ENCODE results near the gene ARVCF.

ARVCF gene

DNA sequence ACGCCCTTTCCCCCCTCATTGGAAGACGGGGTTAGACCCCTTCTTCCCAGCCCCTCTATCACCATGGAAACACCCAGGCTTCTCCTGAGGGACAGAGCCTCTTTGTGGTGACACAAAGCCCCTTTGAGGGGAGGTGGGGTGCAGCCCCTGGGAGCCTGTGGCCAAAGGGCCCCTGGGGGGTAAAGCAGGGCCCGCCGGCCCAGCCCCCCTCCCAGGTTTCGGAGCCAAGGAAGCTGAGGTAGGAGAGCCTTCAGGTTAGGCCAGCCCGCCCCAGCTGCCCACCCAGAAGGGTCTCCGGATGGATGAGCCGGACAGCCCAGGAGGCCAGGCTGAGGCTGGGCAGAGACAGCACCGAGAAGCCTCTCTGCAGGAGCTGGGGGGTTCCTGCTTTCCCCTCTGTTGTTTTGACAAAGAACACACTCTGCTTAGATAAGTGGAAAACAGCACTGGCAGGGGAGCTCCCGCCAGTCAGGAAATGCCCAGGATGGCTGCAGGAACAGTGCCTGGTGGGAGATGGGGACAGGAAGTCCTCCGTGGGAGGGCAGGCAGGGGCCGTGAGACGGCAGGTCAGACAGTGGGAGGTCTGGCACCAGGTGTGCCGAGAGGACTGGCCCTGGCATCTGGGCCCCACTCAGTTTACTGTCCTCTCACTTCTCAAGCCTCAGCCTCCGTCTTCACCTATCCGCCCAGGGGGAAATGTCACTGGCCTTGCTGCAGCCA lies 18.2 kb downstream of the ARVCF start:
- DNase-seq: no peak

DNA sequence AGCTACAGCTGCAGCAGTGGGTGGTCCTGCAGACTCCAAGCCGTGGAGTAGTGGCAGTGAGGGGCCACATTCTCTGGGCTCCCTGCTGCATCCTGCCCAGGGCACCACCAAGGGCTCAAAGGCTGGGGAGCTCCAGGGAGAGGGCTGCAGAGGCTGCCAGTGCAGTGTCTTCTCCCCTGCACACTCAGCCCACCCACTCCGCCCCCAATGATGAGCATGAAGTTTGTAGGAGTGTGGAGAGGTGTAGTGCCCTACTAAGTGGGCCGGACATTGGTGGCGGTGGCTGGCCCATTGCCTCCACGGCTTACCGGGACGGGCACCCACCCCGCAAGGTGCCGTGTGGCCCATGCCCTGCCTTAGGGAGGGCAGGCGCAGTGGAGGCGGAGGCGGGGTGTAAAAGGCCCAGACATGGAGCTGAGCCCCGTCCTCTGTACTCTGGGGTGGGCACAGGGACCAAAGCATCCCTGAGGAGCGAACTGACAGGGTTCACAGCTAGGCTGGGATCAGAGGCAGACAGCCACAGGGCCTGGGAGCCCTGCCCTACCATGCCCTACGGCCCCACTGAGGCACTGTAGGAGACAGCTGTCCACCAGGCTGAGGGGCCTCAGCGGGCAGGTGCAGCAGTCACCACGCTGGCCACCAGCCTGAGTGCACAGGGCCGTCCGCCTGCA lies 18.9 kb downstream of the ARVCF start:
- no peak for DNase-seq

DNA sequence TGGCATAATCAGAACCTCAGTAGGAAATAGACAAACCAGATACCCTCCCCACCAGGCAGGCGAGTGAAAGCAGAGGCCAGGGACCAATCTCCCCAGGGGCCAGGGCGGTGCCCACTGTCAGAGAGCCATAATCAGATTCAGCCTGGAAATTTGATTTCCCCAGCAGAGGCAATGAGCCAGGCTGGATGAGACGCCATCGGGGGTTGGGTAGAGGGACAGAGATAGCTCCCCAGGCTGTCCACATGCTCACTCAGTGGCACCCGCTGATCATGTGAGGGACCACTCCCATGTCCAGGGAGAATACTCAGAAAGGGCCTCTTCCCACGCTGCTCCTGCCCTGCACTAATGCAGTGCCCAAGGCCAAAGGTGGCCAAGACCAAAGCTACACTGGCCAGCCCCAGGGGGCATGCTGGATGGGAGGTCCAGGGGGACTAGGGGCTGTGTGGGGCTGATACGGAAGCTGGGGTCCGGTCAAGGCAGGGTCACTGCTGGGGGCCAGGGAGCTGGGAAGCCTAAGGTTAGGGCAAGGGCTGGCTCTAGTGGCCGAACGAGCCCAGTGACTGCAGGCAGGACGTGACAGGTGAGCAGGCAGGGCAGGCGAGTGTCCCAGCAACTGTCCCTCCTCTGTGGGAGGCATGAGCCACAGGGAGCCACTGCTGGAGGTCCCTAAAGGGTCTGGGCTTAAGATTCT lies 19.8 kb downstream of the ARVCF start:
- DNase-seq: no peak

DNA sequence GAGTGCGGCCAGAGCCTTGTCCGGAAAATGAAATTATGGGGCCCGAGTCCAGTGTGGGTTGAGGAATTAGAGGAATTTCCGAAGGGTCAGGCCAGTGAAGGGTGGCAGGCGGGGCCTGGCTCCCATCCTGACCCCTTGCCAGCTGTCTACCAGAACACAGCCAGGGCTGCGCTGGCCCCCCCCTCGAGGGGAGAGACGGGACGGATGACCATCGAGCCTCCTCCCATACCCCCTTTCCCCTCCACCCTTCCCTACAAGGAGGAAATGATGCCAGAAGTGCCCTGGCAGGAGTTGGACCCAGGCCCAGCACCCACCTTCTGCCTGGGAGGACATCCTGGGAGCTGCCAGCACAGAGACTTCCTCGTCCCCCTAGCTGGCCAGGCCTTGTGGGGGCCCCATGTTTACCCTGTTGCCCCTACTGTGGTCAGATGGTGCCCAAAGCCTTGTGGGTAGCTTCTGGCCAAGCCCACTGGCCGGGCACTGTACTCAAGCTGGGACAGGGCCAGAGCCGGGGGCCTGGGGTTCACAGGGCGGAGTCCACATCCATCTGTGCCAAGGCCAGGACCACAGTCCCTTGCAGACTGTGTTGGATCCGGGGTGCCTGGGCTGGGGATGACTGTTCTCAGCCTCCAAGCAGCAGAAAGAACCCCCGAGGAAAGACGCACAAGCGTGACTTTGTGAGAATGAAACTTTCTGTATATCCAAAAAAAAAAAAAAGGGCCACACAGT lies 20.8 kb downstream of the ARVCF start:
- DNase-seq: no peak

DNA sequence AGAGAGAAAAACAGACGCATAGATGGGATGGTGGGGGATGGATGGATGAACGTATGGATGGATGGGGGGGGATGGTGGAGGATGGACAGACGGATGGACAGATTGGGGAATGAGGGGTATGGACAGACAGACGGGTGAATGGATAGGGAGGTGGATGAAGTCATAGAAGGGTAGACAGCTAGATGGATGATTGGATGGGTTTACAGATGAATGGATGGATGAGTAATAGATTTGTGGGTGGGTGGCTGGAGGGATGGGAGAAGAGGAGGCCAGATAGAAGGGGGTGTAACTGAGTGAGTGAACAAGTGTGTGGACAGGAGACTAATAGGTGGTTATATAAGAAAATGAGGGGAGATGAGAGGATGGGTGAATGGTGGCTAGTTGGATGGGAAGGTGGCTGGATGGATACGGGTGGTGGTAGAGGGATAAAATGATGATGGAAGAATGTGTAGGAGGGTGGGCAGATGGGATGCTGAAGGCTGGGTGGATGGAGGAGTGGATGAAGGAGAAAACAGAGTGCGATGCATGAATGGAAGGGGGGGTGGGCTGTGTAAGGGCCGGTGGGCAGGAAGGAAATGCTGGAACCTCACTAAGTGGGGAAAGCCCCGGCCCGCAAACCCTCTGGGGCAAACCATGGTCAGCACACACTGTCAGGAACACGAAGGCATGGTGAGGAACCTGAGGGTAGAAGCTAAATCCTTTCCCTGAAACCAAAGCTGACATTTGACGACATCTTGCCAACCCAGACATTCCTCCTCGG lies 21.6 kb downstream of the ARVCF start:
- no peak for DNase-seq

- no peak for DNase-seq
Measured at GRCh38 chr22:19993926-19994325, 22.7 kb downstream of the ARVCF start.

- DNase-seq: no peak
Measured at GRCh38 chr22:19992921-19993355, 23.7 kb downstream of the ARVCF start.

DNA sequence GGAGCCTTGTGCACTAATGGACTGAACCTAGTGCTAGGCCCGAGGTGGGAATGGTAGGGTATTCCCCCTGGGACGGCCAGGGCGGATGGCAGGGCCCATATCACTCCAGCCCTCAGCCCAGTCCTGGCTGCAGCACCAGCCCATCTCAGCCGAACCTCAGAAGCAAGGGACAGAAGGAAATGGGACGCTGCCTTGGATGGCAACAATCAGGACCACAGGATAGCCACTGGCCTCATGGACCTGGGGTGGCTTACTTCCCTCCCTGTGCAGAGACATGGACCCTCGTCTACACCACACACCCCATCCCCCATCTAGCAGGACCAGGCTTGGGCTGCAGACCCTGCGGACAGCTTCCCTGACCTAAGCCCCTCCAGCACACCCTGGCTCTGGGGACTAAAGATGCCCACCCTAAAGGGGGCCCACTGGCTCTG lies 24.1 kb downstream of the ARVCF start:
- DNase-seq: no peak

- no peak for DNase-seq
Measured at GRCh38 chr22:19991645-19992451, 24.8 kb downstream of the ARVCF start.

GRCh38 chr22:19991395-19991644 lies 25.3 kb downstream of the ARVCF start:
- no peak for DNase-seq

- no peak for DNase-seq
Measured at GRCh38 chr22:19990609-19991394, 25.8 kb downstream of the ARVCF start.

- DNase-seq: no peak
Measured at GRCh38 chr22:19990188-19990587, 26.4 kb downstream of the ARVCF start.

DNA sequence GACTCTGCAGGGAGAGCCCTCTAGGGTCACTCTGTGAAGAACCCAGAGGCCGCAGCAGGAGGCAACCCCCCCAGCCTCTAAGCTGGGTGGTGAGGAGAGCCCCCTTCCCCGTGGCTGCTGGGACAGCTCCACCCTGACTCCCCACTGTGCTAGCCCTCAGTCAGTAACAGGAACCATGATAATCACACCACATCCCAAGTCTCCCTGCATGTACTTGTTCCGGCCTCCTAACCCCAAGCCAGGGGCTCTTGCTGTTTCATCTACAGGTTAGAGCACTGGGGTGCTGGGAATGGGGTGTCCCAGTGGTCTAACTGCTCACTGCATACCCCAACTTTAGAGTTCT lies 26.9 kb downstream of the ARVCF start:
- no peak for DNase-seq

DNA sequence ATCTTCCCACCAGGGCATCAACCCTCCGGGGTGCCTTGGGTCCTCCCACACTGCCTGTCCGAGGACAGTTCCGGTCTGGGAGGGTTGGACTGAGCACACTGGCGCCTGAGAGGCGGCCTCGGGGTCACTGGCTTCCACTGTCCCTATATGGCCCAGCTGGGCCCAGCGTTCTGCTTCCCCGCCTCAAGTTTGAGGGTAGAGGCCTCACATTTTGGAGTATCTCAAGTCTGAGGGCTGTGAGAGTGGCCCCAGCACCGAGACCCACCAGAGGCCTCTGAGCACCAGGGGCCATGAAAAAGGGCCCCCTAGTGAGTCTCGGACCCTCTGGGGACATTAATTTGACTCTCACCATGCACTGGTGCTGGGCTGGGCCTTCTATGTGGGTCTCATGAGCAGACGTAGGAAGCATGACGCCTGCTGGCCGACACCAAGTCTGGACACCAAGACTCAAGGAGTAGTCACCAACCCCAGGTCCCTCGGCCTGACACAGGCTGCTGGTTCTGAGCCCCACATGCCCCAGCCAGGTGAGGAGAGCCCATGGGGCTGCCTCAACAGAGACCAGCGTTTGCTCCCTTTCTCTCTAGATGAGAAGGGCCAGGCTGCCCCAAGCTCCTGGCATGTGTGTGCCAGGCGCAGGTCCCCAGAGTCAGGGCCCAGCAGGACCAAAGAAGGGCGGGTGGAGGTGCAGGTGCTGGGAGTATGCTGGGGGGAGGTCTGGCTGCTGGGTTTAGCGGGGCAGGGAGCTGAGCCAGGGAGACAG lies 27.5 kb downstream of the ARVCF start:
- no peak for DNase-seq

GRCh38 chr22:19988331-19988808 lies 28.3 kb downstream of the ARVCF start:
- DNase-seq: no peak

GRCh38 chr22:19987394-19988306 lies 29.0 kb downstream of the ARVCF start:
- DNase-seq: no peak

- peak; percentile 62 for DNase-seq
Measured at GRCh38 chr22:19986410-19987341, 29.9 kb downstream of the ARVCF start.

DNA sequence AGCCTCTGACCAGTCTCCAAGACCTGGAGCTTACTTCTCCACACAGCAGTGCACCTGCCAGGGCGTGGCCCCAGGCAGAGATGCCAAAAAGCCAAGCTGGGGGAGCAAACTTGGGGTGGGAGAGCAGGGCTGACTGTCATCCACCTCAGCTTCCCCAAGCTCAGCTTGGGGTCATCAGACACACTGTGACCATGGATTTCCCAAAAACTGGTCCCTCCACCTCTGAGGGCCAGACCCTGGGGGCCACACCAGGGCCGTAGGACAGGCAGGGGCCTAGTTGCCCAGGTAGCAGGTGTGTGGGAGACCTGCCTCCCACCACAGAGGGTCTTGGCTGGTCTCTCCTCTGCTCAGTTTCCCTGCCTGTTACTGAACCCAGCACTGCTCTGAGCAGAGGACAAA lies 30.6 kb downstream of the ARVCF start:
- DNase-seq: no peak

All from CD4-positive, alpha-beta T cell treated with Interleukin-12 subunit alpha and Interleukin-12 subunit beta, for 1 hour (primary cell).